Body of pancreas (tissue), 4 donors: ENCODE measurements around the gene SAG. TPM values are rescaled to one million over a fixed set of nuclear protein-coding genes. Genes with fewer than 3 reads are reported as not detected.

Experiments used
- ATAC-seq: fragments of 150-250 bp; one replicate; pipeline ENCODE4 v1.9.1; 2016
- DNase-seq, 4 donors: peaks; one replicate each; pipeline ENCODE4 v3.0.0-alpha.2; 2019
- H3K27ac ChIP-seq, 4 donors: fragments of 200-600 bp; sonication (generic); 1 replicate in 3 of 4; 2 replicates in 1 of 4; pipeline versions ENCODE4 v1.5.1 to v1.6.1; 2016 to 2019; ENCODE audit warnings: mild to moderate bottlenecking in 1 of 4, mixed read lengths in 1 of 4, moderate library complexity in 1 of 4
- H3K27me3 ChIP-seq, 2 donors: fragments of 200-600 bp; sonication (generic); one replicate each; pipeline ENCODE4 v1.6.0; 2016; ENCODE audit warnings: mild to moderate bottlenecking in 1 of 2
- H3K36me3 ChIP-seq, 2 donors: fragments of 200-600 bp; sonication (generic); replicated peaks in 1 of 2; 2 replicates each; pipeline ENCODE4 v1.5.1; 2016; ENCODE audit warnings: low read depth in 2 of 2; ENCODE audit not compliant: insufficient read depth in 1 of 2
- H3K4me1 ChIP-seq: fragments of 200-600 bp; sonication (generic); one replicate; pipeline ENCODE4 v1.6.0; 2016
- H3K4me3 ChIP-seq, 2 donors: fragments of 200-600 bp; sonication (generic); 1 replicate in 1 of 2; 2 replicates in 1 of 2; pipeline ENCODE4 v1.5.1; 2016 to 2019
- H3K9me3 ChIP-seq, 3 donors: fragments of 200-600 bp; sonication (generic); 1 replicate in 2 of 3; 2 replicates in 1 of 3; pipeline ENCODE4 v1.5.1; 2016
- POLR2A ChIP-seq, 3 donors: fragments of 450-650 bp; IDR thresholded peaks; one replicate each; pipeline ENCODE4 v1.6.1; 2016; ENCODE audit warnings: antibody characterized with exemption in 3 of 3, mild to moderate bottlenecking in 2 of 3
- WGBS, 2 donors: methylation state at CpG; one replicate each; pipeline ENCODE4 v1.1.5; 2017; 5-methylcytosine and 5-hydroxymethylcytosine counted together
- intact Hi-C: fragments of 100-400 bp; cut with DNase I; formaldehyde crosslinking; loops from one replicate; pipeline ENCODE4 v1.15.1; 2023
- total RNA-seq, 2 donors: library from RNA; depleted of rRNA; stranded (reverse); fragments of >200 nt; gene quantifications; one replicate each; pipeline ENCODE4 v1.1.0, GENCODE V29; 2016
- TF ChIP-seq, protein P1 (sequence below), 7 experiments: fragments of 450-650 bp in 4 of 7; fragments of 200-600 bp in 3 of 7; sonication (generic) in 3 of 7; IDR thresholded peaks; one replicate each; pipeline ENCODE4 v1.5.1; 2016 to 2019; ENCODE audit warnings: antibody characterized with exemption in 7 of 7

The SAG gene
- total RNA-seq, 2 donors from 2014 or later, result not detected

DNA sequence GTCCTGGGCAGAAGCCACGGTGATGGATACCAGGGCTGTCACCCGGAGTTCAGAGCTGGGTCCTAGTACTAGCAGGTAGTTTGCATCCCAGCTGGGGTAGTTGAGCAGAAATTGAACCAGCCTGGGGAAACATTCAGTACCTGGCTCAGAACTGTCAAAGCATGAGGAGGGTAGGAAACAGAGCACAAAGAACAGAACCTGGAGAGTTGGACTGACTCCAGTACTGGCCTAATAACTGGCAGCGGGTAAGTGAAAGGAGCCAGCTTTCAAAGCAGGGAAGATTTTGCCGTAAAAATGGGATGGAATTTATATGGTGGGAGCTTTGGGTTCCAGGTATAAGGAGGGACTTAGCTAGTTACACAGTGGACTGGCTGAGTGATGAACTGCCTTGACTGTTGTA, 32.4 kb upstream of the SAG start:
- peaks cover 21% of the 10 kb centered on the region for H3K4me1 ChIP-seq
- H3K4me3 ChIP-seq, result no peak overlapping the region
- no peaks in the 10 kb centered on the region for H3K9me3 ChIP-seq
- H3K36me3 ChIP-seq, result peaks cover 25 to 27% of the 10 kb centered on the region in 2 donors
- no peak for TF ChIP-seq POLR2A (IDR thresholded peaks at IDR 0.05)
- TF ChIP-seq, protein P1, sequence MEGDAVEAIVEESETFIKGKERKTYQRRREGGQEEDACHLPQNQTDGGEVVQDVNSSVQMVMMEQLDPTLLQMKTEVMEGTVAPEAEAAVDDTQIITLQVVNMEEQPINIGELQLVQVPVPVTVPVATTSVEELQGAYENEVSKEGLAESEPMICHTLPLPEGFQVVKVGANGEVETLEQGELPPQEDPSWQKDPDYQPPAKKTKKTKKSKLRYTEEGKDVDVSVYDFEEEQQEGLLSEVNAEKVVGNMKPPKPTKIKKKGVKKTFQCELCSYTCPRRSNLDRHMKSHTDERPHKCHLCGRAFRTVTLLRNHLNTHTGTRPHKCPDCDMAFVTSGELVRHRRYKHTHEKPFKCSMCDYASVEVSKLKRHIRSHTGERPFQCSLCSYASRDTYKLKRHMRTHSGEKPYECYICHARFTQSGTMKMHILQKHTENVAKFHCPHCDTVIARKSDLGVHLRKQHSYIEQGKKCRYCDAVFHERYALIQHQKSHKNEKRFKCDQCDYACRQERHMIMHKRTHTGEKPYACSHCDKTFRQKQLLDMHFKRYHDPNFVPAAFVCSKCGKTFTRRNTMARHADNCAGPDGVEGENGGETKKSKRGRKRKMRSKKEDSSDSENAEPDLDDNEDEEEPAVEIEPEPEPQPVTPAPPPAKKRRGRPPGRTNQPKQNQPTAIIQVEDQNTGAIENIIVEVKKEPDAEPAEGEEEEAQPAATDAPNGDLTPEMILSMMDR (IDR thresholded peaks at IDR 0.05), result no peak
- intact Hi-C loops, result no loop called here
- DNase-seq (no peak), ATAC-seq (no peak)
- no peak overlapping the region for H3K27ac ChIP-seq
- WGBS, 2 donors, result 77 to 86% methylated on average over 4 of the region's 4 CpGs
- H3K27me3 ChIP-seq, result no peaks in the 10 kb centered on the region

DNA sequence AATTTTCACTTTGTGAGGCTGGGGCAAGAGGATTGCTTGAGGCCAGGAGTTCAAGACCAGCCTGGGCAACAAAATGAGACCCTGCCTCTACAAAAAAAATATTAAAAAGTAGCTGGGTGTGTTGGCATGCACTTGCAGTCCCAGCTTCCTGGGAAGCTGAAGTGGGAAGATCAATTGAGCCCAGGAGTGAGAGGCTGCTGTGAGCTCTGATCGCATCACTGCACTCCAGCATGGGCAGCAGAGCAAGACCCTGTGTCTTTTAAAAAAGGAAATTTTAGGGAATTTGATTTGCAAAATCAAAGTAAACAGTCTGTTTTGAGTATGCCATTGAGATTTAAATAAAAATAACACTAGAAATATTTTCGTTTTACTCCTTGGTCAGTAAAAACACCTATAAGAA, 28.7 kb upstream of the SAG start:
- ATAC-seq, result no peak
- 87 to 92% methylated on average over 2 of the region's 2 CpGs for WGBS, 2 donors
- no peak overlapping the region for H3K4me3 ChIP-seq
- no peak for DNase-seq
- H3K4me1 ChIP-seq, result no peaks in the 10 kb centered on the region
- no peak overlapping the region for H3K27ac ChIP-seq
- TF ChIP-seq POLR2A (IDR thresholded peaks at IDR 0.05), result no peak
- TF ChIP-seq, protein P1 (IDR thresholded peaks at IDR 0.05), result no peak
- H3K27me3 ChIP-seq, result no peaks in the 10 kb centered on the region
- intact Hi-C loops, result no loop called here
- H3K36me3 ChIP-seq, result peaks cover 18 to 36% of the 10 kb centered on the region in 2 donors
- H3K9me3 ChIP-seq, result no peaks in the 10 kb centered on the region

DNA sequence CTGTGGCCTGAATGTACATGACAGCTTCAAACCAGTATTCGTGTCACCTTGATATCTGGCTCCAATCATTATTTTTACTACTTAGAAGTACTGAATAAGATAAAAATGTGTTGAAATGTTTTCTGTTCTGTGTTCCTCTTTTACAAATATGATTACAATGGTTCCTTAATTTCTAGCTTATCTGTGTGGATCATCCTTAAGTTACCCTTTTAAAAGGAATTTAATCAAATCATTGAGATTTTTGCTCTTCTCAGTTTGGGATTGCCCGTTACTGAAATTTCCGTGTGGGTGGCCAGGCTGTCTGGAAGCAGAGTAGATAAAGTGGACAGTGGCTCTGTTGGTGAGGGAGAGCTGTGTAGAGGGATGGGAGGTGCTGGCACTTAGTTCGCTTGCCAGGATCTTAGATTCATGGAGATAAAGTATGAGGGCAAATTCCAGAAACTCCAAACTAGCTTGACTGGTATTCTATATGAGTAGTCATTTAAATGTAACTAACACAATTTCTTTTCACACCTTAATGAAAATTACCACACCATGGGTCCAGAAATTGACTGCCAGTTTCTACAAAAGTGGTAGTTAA, 27.4 kb upstream of the SAG start:
- no peak for DNase-seq
- Histone ChIP-seq H3K4me3 (no peak overlapping the region), H3K9me3 (no peaks in the 10 kb centered on the region), H3K36me3 (peaks cover 13 to 39% of the 10 kb centered on the region in 2 donors), H3K27me3 (no peaks in the 10 kb centered on the region), H3K27ac (no peak overlapping the region), H3K4me1 (no peaks in the 10 kb centered on the region)
- ATAC-seq, result no peak
- TF ChIP-seq, protein P1 (IDR thresholded peaks at IDR 0.05), result no peak
- TF ChIP-seq POLR2A (IDR thresholded peaks at IDR 0.05), result no peak
- WGBS, 2 donors, result 68 to 73% methylated on average over 4 of the region's 4 CpGs
- intact Hi-C loops, result no loop called here

DNA sequence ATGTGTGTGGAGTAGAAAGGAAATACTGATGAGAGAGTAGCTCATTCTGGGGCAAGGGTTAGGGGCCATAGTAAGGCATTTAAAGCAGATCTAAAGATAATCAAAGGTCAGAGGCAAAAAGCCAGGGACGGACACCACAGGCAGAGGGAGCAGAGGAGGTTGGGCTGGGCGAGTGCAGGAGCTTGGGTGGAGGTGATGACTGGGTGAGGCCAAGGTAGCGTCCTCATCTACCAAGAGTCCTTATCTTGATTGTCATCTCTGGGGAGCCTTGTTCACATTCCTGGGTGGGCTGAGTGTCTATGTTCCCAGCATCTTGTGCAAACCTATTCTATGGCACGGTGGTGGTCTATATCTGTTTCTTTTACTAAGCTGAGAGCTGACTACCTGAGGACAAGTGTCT, 26.1 kb upstream of the SAG start:
- no peaks in the 10 kb centered on the region for H3K27me3 ChIP-seq
- no peaks in the 10 kb centered on the region for H3K4me1 ChIP-seq
- DNase-seq, result no peak
- H3K27ac ChIP-seq, result no peak overlapping the region
- WGBS, 2 donors, result 88 to 91% methylated on average over 4 of the region's 4 CpGs
- no peak for ATAC-seq
- TF ChIP-seq, protein P1 (IDR thresholded peaks at IDR 0.05), result no peak
- no peak for TF ChIP-seq POLR2A (IDR thresholded peaks at IDR 0.05)
- no peaks in the 10 kb centered on the region for H3K9me3 ChIP-seq
- peaks cover 8 to 44% of the 10 kb centered on the region in 2 donors for H3K36me3 ChIP-seq
- H3K4me3 ChIP-seq, result no peak overlapping the region
- intact Hi-C loops, result no loop called here

DNA sequence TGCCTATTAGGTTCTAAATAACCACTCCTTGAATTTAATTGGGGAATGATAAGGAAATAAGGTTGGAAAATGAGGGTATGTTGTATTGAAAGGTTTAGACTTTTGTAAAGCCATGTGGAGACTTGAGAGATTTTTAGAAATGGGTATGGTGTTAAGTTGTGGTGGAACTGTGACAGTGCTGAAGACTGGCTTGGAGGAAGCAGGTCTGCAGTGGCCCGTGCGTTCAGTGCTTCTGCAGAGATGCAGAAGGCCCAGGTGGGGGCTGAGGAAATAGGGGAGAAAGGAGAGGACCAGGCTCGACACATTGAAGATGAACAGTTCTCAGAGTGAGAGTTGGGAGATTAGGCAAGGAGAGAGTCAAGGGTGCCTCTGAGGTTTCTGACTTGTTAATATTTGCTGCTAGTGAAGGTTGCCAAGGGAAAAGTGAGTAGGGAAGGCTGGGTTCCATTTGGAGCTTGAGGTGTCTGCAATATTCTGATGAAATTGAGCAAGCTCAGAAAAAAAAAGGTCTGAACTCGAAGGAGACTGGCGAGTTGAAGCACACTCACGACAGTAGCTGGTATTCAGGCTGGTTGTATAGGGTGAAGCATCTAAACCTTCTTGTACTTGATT, 25.5 kb upstream of the SAG start:
- DNase-seq, result no peak
- intact Hi-C loops, result no loop called here
- no peak overlapping the region for H3K4me3 ChIP-seq
- H3K27me3 ChIP-seq, result no peaks in the 10 kb centered on the region
- H3K9me3 ChIP-seq, result no peaks in the 10 kb centered on the region
- no peak for ATAC-seq
- H3K27ac ChIP-seq, result no peak overlapping the region
- H3K4me1 ChIP-seq, result no peaks in the 10 kb centered on the region
- peaks cover 12 to 44% of the 10 kb centered on the region in 2 donors for H3K36me3 ChIP-seq
- WGBS, 2 donors, result 87 to 93% methylated on average over 6 of the region's 6 CpGs
- TF ChIP-seq, protein P1 (IDR thresholded peaks at IDR 0.05), result no peak
- TF ChIP-seq POLR2A (IDR thresholded peaks at IDR 0.05), result no peak
